Fibroblast of pulmonary artery (primary cell): ENCODE measurements around the gene NEK11.

ENCODE experiments used
- DNase-seq: peaks from one replicate; pipeline ENCODE4 v3.0.0-alpha.2; 2010; ENCODE audit warnings: low read depth
- H3K4me3 ChIP-seq: replicated peaks from 2 replicates; pipeline ENCODE4 v1.5.1; 2011; ENCODE audit warnings: low read depth, mild to moderate bottlenecking, control low read depth, low read length, moderate library complexity
- TF ChIP-seq, protein P1 (sequence below): IDR thresholded peaks from 2 replicates; pipeline ENCODE4 v1.5.1; 2011; ENCODE audit warnings: mild to moderate bottlenecking, control low read depth, low read length, inconsistent platforms; ENCODE audit errors: missing control alignments

NEK11 gene

DNA sequence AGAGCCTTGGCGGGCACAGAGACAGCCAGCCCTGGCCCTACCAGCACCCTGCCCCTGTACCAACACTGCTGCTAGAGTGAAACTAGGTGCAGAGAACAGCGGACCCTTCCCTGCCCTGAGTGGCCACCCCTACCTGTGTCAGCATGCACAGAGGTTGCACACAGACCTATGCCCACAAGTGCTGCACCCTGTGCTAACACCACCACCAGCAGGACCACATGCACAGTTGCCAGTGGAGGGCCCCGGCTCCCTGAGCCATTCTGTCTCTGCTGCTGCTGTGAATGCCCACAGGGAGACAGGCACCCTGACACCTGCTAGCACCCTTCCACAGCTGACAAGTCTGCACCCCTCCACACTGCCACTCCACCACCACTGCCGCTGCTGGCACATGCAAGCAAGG is 131.8 kb downstream of the NEK11 start:
- H3K4me3 ChIP-seq = no peak overlapping the region
- no peak for DNase-seq
- TF ChIP-seq, protein P1, sequence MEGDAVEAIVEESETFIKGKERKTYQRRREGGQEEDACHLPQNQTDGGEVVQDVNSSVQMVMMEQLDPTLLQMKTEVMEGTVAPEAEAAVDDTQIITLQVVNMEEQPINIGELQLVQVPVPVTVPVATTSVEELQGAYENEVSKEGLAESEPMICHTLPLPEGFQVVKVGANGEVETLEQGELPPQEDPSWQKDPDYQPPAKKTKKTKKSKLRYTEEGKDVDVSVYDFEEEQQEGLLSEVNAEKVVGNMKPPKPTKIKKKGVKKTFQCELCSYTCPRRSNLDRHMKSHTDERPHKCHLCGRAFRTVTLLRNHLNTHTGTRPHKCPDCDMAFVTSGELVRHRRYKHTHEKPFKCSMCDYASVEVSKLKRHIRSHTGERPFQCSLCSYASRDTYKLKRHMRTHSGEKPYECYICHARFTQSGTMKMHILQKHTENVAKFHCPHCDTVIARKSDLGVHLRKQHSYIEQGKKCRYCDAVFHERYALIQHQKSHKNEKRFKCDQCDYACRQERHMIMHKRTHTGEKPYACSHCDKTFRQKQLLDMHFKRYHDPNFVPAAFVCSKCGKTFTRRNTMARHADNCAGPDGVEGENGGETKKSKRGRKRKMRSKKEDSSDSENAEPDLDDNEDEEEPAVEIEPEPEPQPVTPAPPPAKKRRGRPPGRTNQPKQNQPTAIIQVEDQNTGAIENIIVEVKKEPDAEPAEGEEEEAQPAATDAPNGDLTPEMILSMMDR = no peak

DNA sequence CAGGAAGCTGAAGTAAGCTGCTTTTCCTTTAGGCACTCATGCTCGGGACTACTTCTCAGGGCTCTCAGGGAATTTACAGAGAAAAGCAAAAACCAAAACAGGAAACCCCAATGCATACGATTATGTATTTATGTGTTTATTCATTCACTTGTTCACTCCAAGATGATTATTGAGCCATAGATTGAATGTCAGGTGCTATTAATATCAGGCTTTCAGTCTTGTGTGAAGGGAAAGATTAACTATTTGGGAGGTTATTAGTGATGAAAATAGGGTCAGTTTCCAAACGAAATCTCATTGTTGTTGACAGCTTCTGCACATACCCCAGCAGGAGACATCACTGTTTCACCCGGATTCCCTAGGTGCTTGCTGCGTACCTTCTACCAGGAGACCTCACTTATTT is 135.8 kb downstream of the NEK11 start:
- no peak for DNase-seq
- no peak overlapping the region for H3K4me3 ChIP-seq
- TF ChIP-seq, protein P1 = no peak

DNA sequence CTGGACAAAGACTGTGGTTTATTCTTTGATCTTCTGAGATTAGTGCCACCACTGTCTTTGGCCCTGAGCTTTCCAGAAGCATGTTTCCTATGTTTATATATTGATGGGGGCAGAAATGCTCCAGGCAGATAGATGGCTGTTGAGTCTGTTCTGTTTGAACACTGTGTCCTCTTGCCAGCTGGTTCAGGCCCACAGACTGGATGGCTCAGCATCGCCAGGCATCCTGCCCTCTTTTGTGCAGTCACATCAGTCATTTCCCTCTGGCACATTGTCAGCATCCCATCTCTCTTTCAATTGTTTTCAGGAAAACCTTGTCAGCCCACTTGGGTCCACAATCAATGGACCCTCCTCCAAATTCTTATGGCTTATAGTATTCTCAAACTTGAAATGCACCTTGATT is 141.2 kb downstream of the NEK11 start:
- TF ChIP-seq, protein P1 = no peak
- no peak overlapping the region for H3K4me3 ChIP-seq
- no peak for DNase-seq

DNA sequence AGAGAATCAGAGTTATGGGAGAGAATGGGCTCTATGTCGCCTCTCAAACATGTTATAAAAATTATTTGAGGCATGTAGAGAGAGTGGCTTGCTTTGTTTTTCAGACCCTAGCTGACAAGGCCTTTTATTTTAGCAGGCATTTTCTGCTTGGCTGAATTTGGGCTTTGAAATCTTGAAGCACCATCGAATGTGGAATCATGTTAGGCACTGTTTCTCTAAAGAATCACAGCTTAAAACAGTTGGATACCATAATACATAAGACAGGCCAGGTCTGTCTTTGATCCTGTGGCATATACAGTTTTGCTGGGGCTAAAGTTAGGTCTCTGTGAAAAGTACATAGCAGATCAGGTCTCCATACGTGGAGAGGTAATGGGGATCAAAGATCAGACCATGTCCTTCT is 142.7 kb downstream of the NEK11 start:
- no peak for DNase-seq
- TF ChIP-seq, protein P1 = no peak
- no peak overlapping the region for H3K4me3 ChIP-seq

DNA sequence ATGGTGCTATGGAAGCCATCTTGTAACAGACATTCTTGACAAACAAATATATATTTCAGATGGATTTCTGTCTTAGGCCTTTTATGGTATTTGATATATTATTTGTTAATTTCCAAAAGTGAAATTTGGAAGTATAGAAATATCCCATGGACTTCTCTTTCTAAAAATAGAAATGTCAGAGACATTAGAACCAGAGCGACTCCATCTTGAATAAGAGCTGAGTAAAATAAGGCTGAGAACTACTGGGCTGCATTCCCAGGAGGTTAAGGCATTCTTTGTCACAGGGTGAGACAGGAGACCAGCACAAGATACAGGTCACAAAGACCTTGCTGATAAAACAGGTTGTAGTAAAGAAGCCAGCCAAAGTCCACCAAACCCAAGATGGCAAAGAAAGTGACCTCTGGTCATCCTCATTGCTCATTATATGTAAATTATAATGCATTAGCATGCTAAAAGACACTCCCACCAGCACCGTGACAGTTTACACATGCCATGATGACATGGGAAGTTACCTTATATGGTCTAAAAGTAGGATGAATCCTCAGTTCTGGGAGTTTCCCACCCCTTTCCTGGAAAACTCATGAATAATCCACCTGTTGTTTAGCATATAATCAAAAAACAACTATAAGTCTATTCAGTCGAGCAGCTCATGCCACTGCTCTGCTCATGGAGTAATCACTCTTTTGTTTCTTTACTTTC is 146.0 kb downstream of the NEK11 start:
- no peak for DNase-seq
- H3K4me3 ChIP-seq = no peak overlapping the region
- TF ChIP-seq, protein P1 = no peak

DNA sequence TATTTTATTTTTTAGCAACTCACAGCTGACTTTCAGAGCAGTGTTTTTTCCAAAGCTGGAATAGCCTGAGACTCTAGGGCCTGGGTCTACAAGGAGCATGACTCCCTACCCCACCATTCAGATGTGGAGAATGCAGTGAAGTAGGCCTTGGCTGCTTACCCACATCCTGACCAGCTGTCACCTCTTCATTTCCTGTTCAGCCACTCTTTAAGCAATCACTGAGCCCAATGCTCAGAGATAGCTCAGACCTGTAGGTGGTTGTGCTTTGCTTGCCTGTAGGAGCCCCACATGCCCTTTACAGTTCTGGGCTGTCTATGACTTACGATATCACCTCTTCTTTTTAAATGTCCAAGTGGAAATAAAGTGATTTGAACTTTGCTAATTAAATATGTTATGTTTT is 148.1 kb downstream of the NEK11 start:
- TF ChIP-seq, protein P1 = no peak
- DNase-seq = peak; percentile 31
- H3K4me3 ChIP-seq = no peak overlapping the region

DNA sequence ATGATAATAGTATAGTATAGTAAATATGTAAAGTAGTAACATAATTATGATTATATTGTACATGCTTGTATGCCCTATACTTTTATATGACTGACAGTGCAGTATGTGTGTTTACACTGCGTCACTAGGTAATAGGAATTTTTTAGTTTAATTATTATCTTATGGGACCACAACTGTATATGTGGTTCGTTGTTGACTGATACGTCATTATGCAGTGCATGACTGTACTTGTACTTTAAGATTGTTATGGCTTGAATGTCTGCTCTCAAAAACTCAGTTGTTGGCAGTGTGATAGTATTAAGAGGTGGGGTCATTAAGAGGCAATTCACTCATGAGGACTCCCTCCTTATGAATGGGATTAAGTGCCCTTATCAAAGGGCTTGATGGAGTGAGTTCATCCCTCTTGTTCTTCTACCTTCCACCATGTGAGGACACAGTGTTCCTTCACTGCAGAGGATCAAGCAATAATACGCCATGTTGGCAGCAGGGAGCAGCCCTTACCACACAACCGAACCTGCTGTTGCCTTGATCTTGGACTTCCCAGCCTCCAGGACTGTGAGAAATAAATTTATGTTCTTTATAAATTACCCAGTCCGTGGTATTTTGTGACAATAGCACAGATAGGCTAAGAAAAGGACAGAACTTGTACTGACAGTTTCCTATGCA is 152.2 kb downstream of the NEK11 start:
- TF ChIP-seq, protein P1 = no peak
- DNase-seq = no peak
- H3K4me3 ChIP-seq = no peak overlapping the region
